Esophagus muscularis mucosa (tissue), 4 donors: ENCODE measurements around the gene NEO1. TPM values are rescaled to one million over a fixed set of nuclear protein-coding genes. Genes with fewer than 3 reads are reported as not detected.

ENCODE experiments used
- DNase-seq: peaks from one replicate; pipeline ENCODE4 v3.0.0-alpha.2; 2017; ENCODE audit errors: extremely low spot score
- H3K27ac ChIP-seq, 4 donors: fragments of 200-600 bp; sonication (generic); replicated peaks in 1 of 4; 1 replicate in 3 of 4; 2 replicates in 1 of 4; pipeline ENCODE4 v1.5.1; 2016 to 2019; ENCODE audit warnings: mild to moderate bottlenecking in 1 of 4
- H3K27me3 ChIP-seq, 4 donors: fragments of 200-600 bp; sonication (generic); one replicate each; pipeline versions ENCODE4 v1.5.1 to v1.6.0; 2016 to 2019
- H3K36me3 ChIP-seq, 4 donors: fragments of 200-600 bp; sonication (generic); one replicate each; pipeline ENCODE4 v1.5.1; 2016 to 2019
- H3K4me1 ChIP-seq, 4 donors: fragments of 200-600 bp; sonication (generic); one replicate each; pipeline ENCODE4 v1.5.1; 2016 to 2019
- H3K4me3 ChIP-seq, 4 donors: fragments of 200-600 bp; sonication (generic); 1 replicate in 2 of 4; 2 replicates in 2 of 4; pipeline ENCODE4 v1.5.1; 2016 to 2019; ENCODE audit warnings: mild to moderate bottlenecking in 4 of 4, moderate library complexity in 1 of 4
- H3K9me3 ChIP-seq, 4 donors: fragments of 200-600 bp; sonication (generic); 1 replicate in 3 of 4; 2 replicates in 1 of 4; pipeline ENCODE4 v1.5.1; 2016 to 2019
- CTCF ChIP-seq, 3 experiments: fragments of 200-600 bp in 2 of 3; fragments of 450-650 bp in 1 of 3; sonication (generic) in 2 of 3; IDR thresholded peaks; one replicate each; pipeline ENCODE4 v1.5.1; 2017 to 2019; ENCODE audit warnings: antibody characterized with exemption in 3 of 3, mild to moderate bottlenecking in 2 of 3, moderate library complexity in 1 of 3
- EP300 ChIP-seq: sonication (generic); formaldehyde crosslinking; IDR thresholded peaks from one replicate; pipeline ENCODE4 v1.6.1; 2017; ENCODE audit warnings: antibody characterized with exemption
- POLR2A ChIP-seq: fragments of 450-650 bp; IDR thresholded peaks from one replicate; pipeline ENCODE4 v1.6.1; 2017; ENCODE audit warnings: antibody characterized with exemption, moderate library complexity, mild to moderate bottlenecking, low read depth
- POLR2AphosphoS5 ChIP-seq, 2 donors: sonication (generic); formaldehyde crosslinking; IDR thresholded peaks; one replicate each; pipeline ENCODE4 v1.6.1; 2017; ENCODE audit warnings: antibody characterized with exemption in 2 of 2
- WGBS: methylation state at CpG from one replicate; pipeline ENCODE4 v1.1.5; 2018; 5-methylcytosine and 5-hydroxymethylcytosine counted together
- intact Hi-C: fragments of 100-400 bp; cut with DNase I; formaldehyde crosslinking; loops from one replicate; pipeline ENCODE4 v1.15.1; 2023
- total RNA-seq, 4 donors: library from RNA; depleted of rRNA; stranded (reverse); fragments of >200 nt; gene quantifications; one replicate each; pipeline versions ENCODE4 v1.1.0 to v1.2.1, GENCODE V29; 2016

NEO1 gene
- total RNA-seq, 4 donors from 2014 or later = 38.2 to 61.2 (median 53.5) TPM

DNA sequence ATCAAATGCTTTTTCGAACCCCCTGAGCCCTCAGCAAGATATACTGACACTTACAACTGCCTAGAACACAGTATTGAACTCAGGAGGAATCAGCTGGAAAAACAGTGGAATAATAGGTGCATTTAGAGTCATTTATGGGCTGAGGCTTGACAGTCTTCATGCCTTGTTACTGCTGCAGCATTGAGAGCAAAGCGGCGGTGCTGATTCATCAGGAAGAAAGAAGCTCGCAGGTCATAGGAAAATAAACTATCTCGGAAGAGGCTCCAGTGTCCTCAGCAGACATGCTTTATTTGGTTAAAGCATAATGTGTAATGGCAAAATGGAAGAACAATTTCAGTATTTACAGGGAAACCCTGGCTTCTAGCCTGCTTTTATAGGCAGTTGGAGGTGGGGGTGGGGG lies 30.1 kb upstream of the NEO1 start:
- 40% methylated on average over 5 of the region's 5 CpGs for WGBS
- H3K4me1 ChIP-seq = peaks cover 0 to 15% (median 9%) of the 10 kb centered on the region in 4 donors
- H3K27ac ChIP-seq = no peak overlapping the region
- H3K27me3 ChIP-seq = no peaks in the 10 kb centered on the region
- no peak overlapping the region for H3K4me3 ChIP-seq
- intact Hi-C loops = no loop called here
- no peak for DNase-seq
- H3K9me3 ChIP-seq = no peaks in the 10 kb centered on the region
- no peaks in the 10 kb centered on the region for H3K36me3 ChIP-seq
- TF ChIP-seq POLR2AphosphoS5 (IDR thresholded peaks at IDR 0.05) (no peak), CTCF (IDR thresholded peaks at IDR 0.05) (no peak), POLR2A (no peak), EP300 (no peak)

DNA sequence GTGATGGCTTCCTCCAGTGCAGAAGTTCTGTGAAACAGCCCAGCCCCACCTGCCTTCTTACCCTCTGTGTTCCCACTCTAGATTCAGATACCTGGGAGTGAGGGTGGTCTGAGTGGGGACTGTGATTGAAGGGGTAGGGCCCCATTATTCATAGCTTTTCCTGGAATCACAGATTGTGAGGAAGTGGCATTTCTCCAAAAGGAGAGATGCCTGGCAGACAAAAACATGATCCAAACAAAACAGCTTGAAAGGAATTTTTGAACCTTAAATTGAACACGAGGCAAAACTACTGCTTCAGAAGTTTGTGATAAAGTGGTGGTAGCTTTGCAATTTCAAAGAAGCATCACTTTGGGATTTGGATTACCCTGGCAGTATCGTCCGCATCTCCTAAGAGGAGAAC lies 29.2 kb upstream of the NEO1 start:
- intact Hi-C loops = no loop called here

DNA sequence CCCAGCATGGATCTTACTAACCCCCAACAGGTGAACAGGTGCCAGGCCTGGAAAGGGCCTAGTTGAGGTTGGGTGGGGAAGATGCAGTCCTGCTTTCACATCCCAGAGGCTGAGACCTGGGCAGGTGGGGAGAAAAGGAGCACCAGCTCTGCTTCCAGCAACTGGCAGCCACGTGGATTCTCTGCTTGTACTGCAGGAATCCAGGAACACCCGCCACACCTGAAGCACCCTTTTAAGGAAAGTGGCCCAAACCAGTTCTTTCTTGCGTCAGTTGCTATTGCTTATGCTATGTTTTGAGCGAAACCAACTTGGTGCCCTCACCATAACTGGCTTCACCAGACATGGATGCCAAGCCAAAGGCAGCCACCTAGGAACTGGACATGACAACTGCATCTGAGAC lies 28.1 kb upstream of the NEO1 start:
- H3K4me3 ChIP-seq = no peak overlapping the region
- intact Hi-C loops = no loop called here
- WGBS = 90% methylated on average over 4 of the region's 4 CpGs

More for the DNA sequence above, 29.2 kb upstream of the NEO1 start:
- no peaks in the 10 kb centered on the region for H3K36me3 ChIP-seq
- DNase-seq = no peak
- TF ChIP-seq EP300 (no peak), CTCF (IDR thresholded peaks at IDR 0.05) (no peak), POLR2AphosphoS5 (IDR thresholded peaks at IDR 0.05) (no peak), POLR2A (no peak)
- no peaks in the 10 kb centered on the region for H3K27me3 ChIP-seq
- 66% methylated on average over 3 of the region's 3 CpGs for WGBS
- no peak overlapping the region for H3K4me3 ChIP-seq
- H3K9me3 ChIP-seq = no peaks in the 10 kb centered on the region
- H3K27ac ChIP-seq = no peak overlapping the region
- H3K4me1 ChIP-seq = peaks cover 0 to 15% (median 9%) of the 10 kb centered on the region in 4 donors

GRCh38 chr15:73026511-73027054 lies 25.7 kb upstream of the NEO1 start:
- intact Hi-C loops = no loop called here
- TF ChIP-seq POLR2A (no peak), POLR2AphosphoS5 (IDR thresholded peaks at IDR 0.05) (no peak), EP300 (no peak), CTCF (IDR thresholded peaks at IDR 0.05) (no peak)

More for the DNA sequence above, 28.1 kb upstream of the NEO1 start:
- peaks cover 0 to 15% (median 9%) of the 10 kb centered on the region in 4 donors for H3K4me1 ChIP-seq
- no peaks in the 10 kb centered on the region for H3K27me3 ChIP-seq
- DNase-seq = no peak
- no peaks in the 10 kb centered on the region for H3K9me3 ChIP-seq
- TF ChIP-seq EP300 = no peak
- no peak for TF ChIP-seq CTCF (IDR thresholded peaks at IDR 0.05)
- no peak for TF ChIP-seq POLR2AphosphoS5 (IDR thresholded peaks at IDR 0.05)
- no peak for TF ChIP-seq POLR2A
- H3K36me3 ChIP-seq = no peaks in the 10 kb centered on the region
- no peak overlapping the region for H3K27ac ChIP-seq

DNA sequence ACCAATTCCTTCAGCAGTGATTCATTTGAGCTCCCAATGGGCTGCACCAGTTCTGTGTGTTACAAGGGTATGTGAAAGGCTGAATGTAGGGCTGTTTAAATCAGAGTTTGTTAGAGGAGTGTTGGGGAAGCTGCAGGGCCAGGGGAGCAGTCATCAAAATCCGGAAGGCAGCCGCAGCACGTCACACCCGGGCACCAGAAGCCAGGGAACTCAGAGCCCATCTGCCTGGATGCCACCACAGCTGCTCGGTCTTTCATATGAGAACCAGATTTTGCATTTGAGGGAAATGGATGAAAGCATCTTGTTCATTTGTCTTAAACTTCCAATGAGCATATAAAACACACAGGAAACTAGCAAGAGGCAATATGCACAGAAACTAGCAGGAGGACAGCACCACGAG lies 24.2 kb upstream of the NEO1 start:
- WGBS = 93% methylated on average over 6 of the region's 6 CpGs
- no peak for DNase-seq
- Histone ChIP-seq H3K27ac (no peak overlapping the region), H3K4me1 (no peaks in the 10 kb centered on the region), H3K36me3 (no peaks in the 10 kb centered on the region), H3K9me3 (no peaks in the 10 kb centered on the region), H3K4me3 (no peak overlapping the region), H3K27me3 (peaks cover 0 to 4% (median 0%) of the 10 kb centered on the region in 4 donors)
- intact Hi-C loops = no loop called here
- TF ChIP-seq POLR2AphosphoS5 (IDR thresholded peaks at IDR 0.05) (no peak), POLR2A (no peak), CTCF (IDR thresholded peaks at IDR 0.05) (no peak), EP300 (no peak)

More at GRCh38 chr15:73026511-73027054, 25.7 kb upstream of the NEO1 start:
- Histone ChIP-seq H3K36me3 (no peaks in the 10 kb centered on the region), H3K4me3 (no peak overlapping the region), H3K9me3 (no peaks in the 10 kb centered on the region), H3K4me1 (peaks cover 0 to 10% (median 7%) of the 10 kb centered on the region in 4 donors), H3K27ac (no peak overlapping the region), H3K27me3 (no peaks in the 10 kb centered on the region)
- WGBS = 68% methylated on average over 4 of the region's 4 CpGs
- no peak for DNase-seq
